Body of pancreas (tissue), 4 donors: Measurements from ENCODE around the gene DYDC1. TPM values are rescaled to one million over a fixed set of nuclear protein-coding genes. Genes with fewer than 3 reads are reported as not detected.
"Not testable (repeated sequence)": the region's sequence is repeated elsewhere in the genome, so short reads cannot be mapped to it uniquely, and the experiment has no call there.

Source experiments
- ATAC-seq: fragments of 150-250 bp; one replicate; pipeline ENCODE4 v1.9.1; 2016
- DNase-seq, 4 donors: peaks; one replicate each; pipeline ENCODE4 v3.0.0-alpha.2; 2019
- H3K27ac ChIP-seq, 4 donors: fragments of 200-600 bp; sonication (generic); 1 replicate in 3 of 4; 2 replicates in 1 of 4; pipeline versions ENCODE4 v1.5.1 to v1.6.1; 2016 to 2019; ENCODE audit warnings: mild to moderate bottlenecking in 1 of 4, mixed read lengths in 1 of 4, moderate library complexity in 1 of 4
- H3K27me3 ChIP-seq, 2 donors: fragments of 200-600 bp; sonication (generic); one replicate each; pipeline ENCODE4 v1.6.0; 2016; ENCODE audit warnings: mild to moderate bottlenecking in 1 of 2
- H3K36me3 ChIP-seq, 2 donors: fragments of 200-600 bp; sonication (generic); replicated peaks in 1 of 2; 2 replicates each; pipeline ENCODE4 v1.5.1; 2016; ENCODE audit warnings: low read depth in 2 of 2; ENCODE audit not compliant: insufficient read depth in 1 of 2
- H3K4me1 ChIP-seq: fragments of 200-600 bp; sonication (generic); one replicate; pipeline ENCODE4 v1.6.0; 2016
- H3K4me3 ChIP-seq, 2 donors: fragments of 200-600 bp; sonication (generic); 1 replicate in 1 of 2; 2 replicates in 1 of 2; pipeline ENCODE4 v1.5.1; 2016 to 2019
- H3K9me3 ChIP-seq, 3 donors: fragments of 200-600 bp; sonication (generic); 1 replicate in 2 of 3; 2 replicates in 1 of 3; pipeline ENCODE4 v1.5.1; 2016
- POLR2A ChIP-seq, 3 donors: fragments of 450-650 bp; IDR thresholded peaks; one replicate each; pipeline ENCODE4 v1.6.1; 2016; ENCODE audit warnings: antibody characterized with exemption in 3 of 3, mild to moderate bottlenecking in 2 of 3
- WGBS, 2 donors: methylation state at CpG; one replicate each; pipeline ENCODE4 v1.1.5; 2017; 5-methylcytosine and 5-hydroxymethylcytosine counted together
- intact Hi-C: fragments of 100-400 bp; cut with DNase I; formaldehyde crosslinking; loops from one replicate; pipeline ENCODE4 v1.15.1; 2023
- total RNA-seq, 2 donors: library from RNA; depleted of rRNA; stranded (reverse); fragments of >200 nt; gene quantifications; one replicate each; pipeline ENCODE4 v1.1.0, GENCODE V29; 2016
- TF ChIP-seq, protein P1 (sequence below), 7 experiments: fragments of 450-650 bp in 4 of 7; fragments of 200-600 bp in 3 of 7; sonication (generic) in 3 of 7; IDR thresholded peaks; one replicate each; pipeline ENCODE4 v1.5.1; 2016 to 2019; ENCODE audit warnings: antibody characterized with exemption in 7 of 7

The DYDC1 gene
- total RNA-seq, 2 donors from 2014 or later = not detected

DNA sequence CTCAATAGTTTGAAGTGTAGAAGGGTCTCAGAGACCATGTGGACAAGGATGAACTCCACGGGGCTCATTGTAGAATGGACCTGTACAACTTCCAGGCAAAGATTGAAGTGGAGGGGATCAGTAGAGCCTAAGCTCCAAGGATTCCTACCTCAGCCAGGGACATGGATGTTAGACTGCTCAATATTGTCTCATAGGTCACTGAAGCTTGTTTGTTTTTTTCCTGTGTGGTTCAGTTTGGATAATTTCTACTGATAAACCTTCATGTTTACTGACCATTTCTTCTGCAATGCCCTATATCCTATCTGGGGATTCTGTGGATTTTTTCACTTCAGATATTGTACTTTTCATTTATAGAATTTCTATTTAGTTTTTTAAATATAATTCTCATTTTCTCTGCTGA lies 9.0 kb upstream of the DYDC1 start:
- 47 to 50% methylated on average over 1 of the region's 1 CpG for WGBS, 2 donors
- no peaks in the 10 kb centered on the region for H3K36me3 ChIP-seq

GRCh38 chr10:80359644-80360043 lies 3.1 kb upstream of the DYDC1 start:
- no peak for DNase-seq
- no peaks in the 10 kb centered on the region for H3K27me3 ChIP-seq
- no peak for TF ChIP-seq POLR2A (IDR thresholded peaks at IDR 0.05)
- TF ChIP-seq, protein P1, sequence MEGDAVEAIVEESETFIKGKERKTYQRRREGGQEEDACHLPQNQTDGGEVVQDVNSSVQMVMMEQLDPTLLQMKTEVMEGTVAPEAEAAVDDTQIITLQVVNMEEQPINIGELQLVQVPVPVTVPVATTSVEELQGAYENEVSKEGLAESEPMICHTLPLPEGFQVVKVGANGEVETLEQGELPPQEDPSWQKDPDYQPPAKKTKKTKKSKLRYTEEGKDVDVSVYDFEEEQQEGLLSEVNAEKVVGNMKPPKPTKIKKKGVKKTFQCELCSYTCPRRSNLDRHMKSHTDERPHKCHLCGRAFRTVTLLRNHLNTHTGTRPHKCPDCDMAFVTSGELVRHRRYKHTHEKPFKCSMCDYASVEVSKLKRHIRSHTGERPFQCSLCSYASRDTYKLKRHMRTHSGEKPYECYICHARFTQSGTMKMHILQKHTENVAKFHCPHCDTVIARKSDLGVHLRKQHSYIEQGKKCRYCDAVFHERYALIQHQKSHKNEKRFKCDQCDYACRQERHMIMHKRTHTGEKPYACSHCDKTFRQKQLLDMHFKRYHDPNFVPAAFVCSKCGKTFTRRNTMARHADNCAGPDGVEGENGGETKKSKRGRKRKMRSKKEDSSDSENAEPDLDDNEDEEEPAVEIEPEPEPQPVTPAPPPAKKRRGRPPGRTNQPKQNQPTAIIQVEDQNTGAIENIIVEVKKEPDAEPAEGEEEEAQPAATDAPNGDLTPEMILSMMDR (IDR thresholded peaks at IDR 0.05) = no peak
- peaks cover 16% of the 10 kb centered on the region for H3K4me1 ChIP-seq
- no peak for ATAC-seq
- H3K9me3 ChIP-seq = no peaks in the 10 kb centered on the region
- WGBS, 2 donors = 95 to 97% methylated on average over 19 to 22 of the region's 22 CpGs
- intact Hi-C loops = no loop called here
- no peaks in the 10 kb centered on the region for H3K36me3 ChIP-seq
- no peak overlapping the region for H3K4me3 ChIP-seq
- no peak overlapping the region for H3K27ac ChIP-seq

More for the DNA sequence above, 9.0 kb upstream of the DYDC1 start:
- no peaks in the 10 kb centered on the region for H3K27me3 ChIP-seq
- ATAC-seq (no peak), DNase-seq (no peak)
- intact Hi-C loops = no loop called here
- H3K4me1 ChIP-seq = no peaks in the 10 kb centered on the region
- H3K27ac ChIP-seq = no peak overlapping the region
- H3K9me3 ChIP-seq = peaks cover 0 to 9% (median 0%) of the 10 kb centered on the region in 3 donors
- H3K4me3 ChIP-seq = no peak overlapping the region
- TF ChIP-seq POLR2A (IDR thresholded peaks at IDR 0.05) = no peak
- TF ChIP-seq, protein P1 (IDR thresholded peaks at IDR 0.05) = no peak

- H3K4me3 ChIP-seq, H3K36me3 ChIP-seq, DNase-seq, H3K9me3 ChIP-seq, intact Hi-C loops, ATAC-seq, H3K27ac ChIP-seq, H3K27me3 ChIP-seq: not testable (repeated sequence)
- H3K4me1 ChIP-seq = peaks cover 16% of the 10 kb centered on the region
- 47 to 53% methylated on average over 2 of the region's 2 CpGs for WGBS, 2 donors
These were observed 2.4 kb upstream of the DYDC1 start for GRCh38 chr10:80358925-80359324.

- no peaks in the 10 kb centered on the region for H3K9me3 ChIP-seq
- H3K4me1 ChIP-seq = peaks cover 16% of the 10 kb centered on the region
- no peak for DNase-seq
- no peak overlapping the region for H3K4me3 ChIP-seq
- 74 to 77% methylated on average over 5 of the region's 5 CpGs for WGBS, 2 donors
- H3K27me3 ChIP-seq = no peaks in the 10 kb centered on the region
- no peak for ATAC-seq
- H3K36me3 ChIP-seq = no peaks in the 10 kb centered on the region
- no peak overlapping the region for H3K27ac ChIP-seq
- TF ChIP-seq, protein P1 (IDR thresholded peaks at IDR 0.05) = no peak
- TF ChIP-seq POLR2A (IDR thresholded peaks at IDR 0.05) = no peak
- intact Hi-C loops = no loop called here
These were observed 1.2 kb upstream of the DYDC1 start for GRCh38 chr10:80357851-80358125.

DNA sequence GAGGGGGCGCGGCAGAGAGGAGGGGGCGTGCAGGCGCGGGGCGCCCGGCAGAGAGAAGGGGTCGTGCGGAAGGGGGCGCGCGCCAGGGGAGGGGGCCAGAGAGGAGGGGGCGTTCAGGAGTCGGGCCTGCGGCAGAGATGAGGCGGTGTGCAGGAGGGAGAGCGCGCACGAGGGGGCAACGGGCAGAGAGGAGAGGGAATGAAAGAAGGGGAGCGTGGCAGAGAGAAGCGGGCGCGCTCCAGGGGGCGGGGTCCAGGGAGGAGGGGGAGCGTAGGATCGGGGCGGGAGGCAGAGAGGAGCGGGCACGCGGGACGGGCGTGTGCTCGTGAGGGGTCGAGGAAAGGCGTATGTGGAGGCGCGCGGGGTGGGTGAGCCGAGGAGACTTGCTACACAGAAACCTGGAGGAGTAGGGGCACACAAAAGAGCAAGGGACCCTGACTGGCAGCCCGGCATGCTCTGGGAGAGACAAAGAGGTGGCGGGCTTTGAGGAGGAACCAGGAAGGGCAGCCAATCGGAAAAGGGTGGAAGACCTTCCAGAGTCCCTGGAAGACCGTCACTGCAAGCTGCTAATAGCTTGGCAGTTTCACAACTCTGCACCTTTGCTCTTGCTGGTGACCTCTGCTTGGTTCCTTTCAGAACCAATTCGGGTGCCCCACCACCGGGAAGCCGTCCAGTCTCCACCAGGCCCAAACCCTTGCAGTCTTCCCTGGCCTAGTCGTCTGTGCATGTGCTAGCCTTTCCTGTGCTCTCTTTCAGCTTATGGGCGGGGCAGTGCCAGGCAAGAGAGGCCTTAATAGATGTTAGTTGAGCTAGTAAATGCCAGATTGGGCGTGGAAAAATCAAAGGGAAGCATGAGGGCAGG lies 665 bp upstream of the DYDC1 start:
- intact Hi-C loops = no loop called here
- WGBS, 2 donors = 24% methylated on average over 40 to 43 of the region's 50 CpGs
- TF ChIP-seq POLR2A (IDR thresholded peaks at IDR 0.05) = no peak
- TF ChIP-seq, protein P1 (IDR thresholded peaks at IDR 0.05) = no peak
- H3K4me3 ChIP-seq = no peak overlapping the region
- H3K27ac ChIP-seq = no peak overlapping the region
- no peaks in the 10 kb centered on the region for H3K27me3 ChIP-seq
- H3K9me3 ChIP-seq = no peaks in the 10 kb centered on the region
- peaks cover 16% of the 10 kb centered on the region for H3K4me1 ChIP-seq
- ATAC-seq (peak; percentile 36), DNase-seq (peak in 3 of 4 donors; percentile 13 to 36 (median 13))
- H3K36me3 ChIP-seq = no peaks in the 10 kb centered on the region
